ENCODE results near the gene YIPF5. TPM values are rescaled to one million over a fixed set of nuclear protein-coding genes. Genes with fewer than 3 reads are reported as not detected.

Gene YIPF5
- total RNA-seq, 1 experiment from 2014 or later, result 44.5 TPM

GRCh38 chr5:144128844-144129243, 41.6 kb downstream of the YIPF5 start:
- no peak overlapping the region for H3K9ac ChIP-seq (ENCODE audit: low read length)
- no peak overlapping the region for H3K4me3 ChIP-seq (replicated peaks in 1 of 2; ENCODE audit: low read depth in 1 of 2, low read length in 2 of 2)
- no peak overlapping the region for H3K4me2 ChIP-seq (ENCODE audit: low read length)
- no peak for TF ChIP-seq POLR2AphosphoS5 (IDR thresholded peaks at IDR 0.05; ENCODE audit: low read depth, low read length)
- TF ChIP-seq, protein P1, sequence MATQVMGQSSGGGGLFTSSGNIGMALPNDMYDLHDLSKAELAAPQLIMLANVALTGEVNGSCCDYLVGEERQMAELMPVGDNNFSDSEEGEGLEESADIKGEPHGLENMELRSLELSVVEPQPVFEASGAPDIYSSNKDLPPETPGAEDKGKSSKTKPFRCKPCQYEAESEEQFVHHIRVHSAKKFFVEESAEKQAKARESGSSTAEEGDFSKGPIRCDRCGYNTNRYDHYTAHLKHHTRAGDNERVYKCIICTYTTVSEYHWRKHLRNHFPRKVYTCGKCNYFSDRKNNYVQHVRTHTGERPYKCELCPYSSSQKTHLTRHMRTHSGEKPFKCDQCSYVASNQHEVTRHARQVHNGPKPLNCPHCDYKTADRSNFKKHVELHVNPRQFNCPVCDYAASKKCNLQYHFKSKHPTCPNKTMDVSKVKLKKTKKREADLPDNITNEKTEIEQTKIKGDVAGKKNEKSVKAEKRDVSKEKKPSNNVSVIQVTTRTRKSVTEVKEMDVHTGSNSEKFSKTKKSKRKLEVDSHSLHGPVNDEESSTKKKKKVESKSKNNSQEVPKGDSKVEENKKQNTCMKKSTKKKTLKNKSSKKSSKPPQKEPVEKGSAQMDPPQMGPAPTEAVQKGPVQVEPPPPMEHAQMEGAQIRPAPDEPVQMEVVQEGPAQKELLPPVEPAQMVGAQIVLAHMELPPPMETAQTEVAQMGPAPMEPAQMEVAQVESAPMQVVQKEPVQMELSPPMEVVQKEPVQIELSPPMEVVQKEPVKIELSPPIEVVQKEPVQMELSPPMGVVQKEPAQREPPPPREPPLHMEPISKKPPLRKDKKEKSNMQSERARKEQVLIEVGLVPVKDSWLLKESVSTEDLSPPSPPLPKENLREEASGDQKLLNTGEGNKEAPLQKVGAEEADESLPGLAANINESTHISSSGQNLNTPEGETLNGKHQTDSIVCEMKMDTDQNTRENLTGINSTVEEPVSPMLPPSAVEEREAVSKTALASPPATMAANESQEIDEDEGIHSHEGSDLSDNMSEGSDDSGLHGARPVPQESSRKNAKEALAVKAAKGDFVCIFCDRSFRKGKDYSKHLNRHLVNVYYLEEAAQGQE (IDR thresholded peaks at IDR 0.05; ENCODE audit: low read depth), result no peak
- no peak for TF ChIP-seq ZFX (IDR thresholded peaks at IDR 0.05)
- no peak for TF ChIP-seq SRF (IDR thresholded peaks at IDR 0.05; ENCODE audit: low read depth)
- TF ChIP-seq EGR1 (IDR thresholded peaks at IDR 0.05; ENCODE audit: low read depth), result no peak
- TF ChIP-seq ZNF274 (IDR thresholded peaks at IDR 0.05; ENCODE audit: low read depth, low read length), result no peak
- TF ChIP-seq EZH2 (IDR thresholded peaks at IDR 0.05), result no peak
- TF ChIP-seq, protein P2, sequence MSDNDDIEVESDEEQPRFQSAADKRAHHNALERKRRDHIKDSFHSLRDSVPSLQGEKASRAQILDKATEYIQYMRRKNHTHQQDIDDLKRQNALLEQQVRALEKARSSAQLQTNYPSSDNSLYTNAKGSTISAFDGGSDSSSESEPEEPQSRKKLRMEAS (IDR thresholded peaks at IDR 0.05), result no peak
- no peak for TF ChIP-seq EZH2phosphoT487 (IDR thresholded peaks at IDR 0.05; ENCODE audit: borderline replicate concordance)
- TF ChIP-seq TCF7L2 (IDR thresholded peaks at IDR 0.05; ENCODE audit: borderline replicate concordance, extremely low read depth, insufficient read depth, insufficient read length), result no peak
- TF ChIP-seq SIN3A (IDR thresholded peaks at IDR 0.05; ENCODE audit: low read depth), result no peak
- TF ChIP-seq RAD21 (IDR thresholded peaks at IDR 0.05; ENCODE audit: low read depth), result no peak
- no peak for TF ChIP-seq POLR2A (IDR thresholded peaks at IDR 0.05; ENCODE audit: borderline replicate concordance, extremely low read depth, insufficient read depth, insufficient read length)
- no peak for TF ChIP-seq ELF1 (IDR thresholded peaks at IDR 0.05; ENCODE audit: borderline replicate concordance, low read depth)
- no peak for TF ChIP-seq ZBTB33 (IDR thresholded peaks at IDR 0.05; ENCODE audit: extremely low read depth, insufficient replicate concordance, low read length)
- ATAC-seq, result no peak
- DNase-seq (ENCODE audit: low read depth, low spot score), result no peak
- CTCF ChIA-PET, result no interaction called here
- H3K27ac ChIP-seq (ENCODE audit: low read depth, low read length), result no peak overlapping the region
- BruUV-seq (replicated peaks), result no TSS peak
- no peaks in the 10 kb centered on the region; the same call in 1 of the 2 replicates for H3K27me3 ChIP-seq (ENCODE audit: insufficient read depth, low read length)
- POLR2A ChIA-PET, result no interaction called here
- no peak overlapping the region for H2AFZ ChIP-seq (ENCODE audit: low read depth, low read length, poor library complexity, severe bottlenecking)
- no peaks in the 10 kb centered on the region for H4K20me1 ChIP-seq (ENCODE audit: insufficient read depth)
- no peaks in the 10 kb centered on the region for H3K79me2 ChIP-seq (ENCODE audit: insufficient read depth, low read length)
- intact Hi-C loops (cut with micrococcal nuclease), result no loop called here
- H3K9me2 ChIP-seq (ENCODE audit: insufficient read depth), result no peaks in the 10 kb centered on the region
- no peaks in the 10 kb centered on the region for H3K36me3 ChIP-seq (ENCODE audit: control insufficient read depth in 1 of 2, insufficient read depth in 2 of 2, low read length in 2 of 2)
- RAD21 ChIA-PET (ENCODE audit: low non-redundant PET in 1 of 2, low total read pairs in 2 of 2, uncharacterized antibody in 2 of 2, unreplicated experiment in 2 of 2), result no interaction called here
- H3K4me1 ChIP-seq (ENCODE audit: control insufficient read depth in 1 of 2, insufficient read depth in 2 of 2, low read length in 2 of 2), result no peaks in the 10 kb centered on the region
- no peaks in the 10 kb centered on the region for H3K9me3 ChIP-seq (ENCODE audit: control insufficient read depth in 1 of 2, insufficient read depth in 1 of 2, low read depth in 1 of 2, low read length in 2 of 2)

All from HCT116 (cell line).